Rectal smooth muscle tissue (tissue), 1 donor: Measurements from ENCODE around the gene NCOA1.

ENCODE experiments used
- H3K27ac ChIP-seq: one replicate; pipeline ENCODE4 v1.7.0; 2013; ENCODE audit warnings: low read depth, low read length, inconsistent platforms
- H3K27me3 ChIP-seq: one replicate; pipeline ENCODE4 v1.7.0; 2013; ENCODE audit warnings: low read length; ENCODE audit not compliant: control insufficient read depth, insufficient read depth
- H3K36me3 ChIP-seq: one replicate; pipeline ENCODE4 v1.7.0; 2013; ENCODE audit warnings: low read length; ENCODE audit not compliant: control insufficient read depth, insufficient read depth
- H3K4me1 ChIP-seq: one replicate; pipeline ENCODE4 v1.7.0; 2013; ENCODE audit warnings: low read length; ENCODE audit not compliant: control insufficient read depth, insufficient read depth
- H3K4me3 ChIP-seq: one replicate; pipeline ENCODE4 v1.7.0; 2013; ENCODE audit warnings: low read length
- H3K9ac ChIP-seq: one replicate; pipeline ENCODE4 v1.7.0; 2013; ENCODE audit warnings: low read length

Gene NCOA1

GRCh38 chr2:24731040-24731439 is 240.0 kb downstream of the NCOA1 start:
- no peak overlapping the region for H3K4me3 ChIP-seq
- no peaks in the 10 kb centered on the region for H3K27me3 ChIP-seq
- H3K27ac ChIP-seq, result no peak overlapping the region
- H3K36me3 ChIP-seq, result peaks cover 5% of the 10 kb centered on the region
- no peak overlapping the region for H3K9ac ChIP-seq
- H3K4me1 ChIP-seq, result no peaks in the 10 kb centered on the region

- H3K4me1 ChIP-seq, result no peaks in the 10 kb centered on the region
- no peaks in the 10 kb centered on the region for H3K27me3 ChIP-seq
- no peak overlapping the region for H3K9ac ChIP-seq
- H3K27ac ChIP-seq, result no peak overlapping the region
- no peak overlapping the region for H3K4me3 ChIP-seq
- peaks cover 5% of the 10 kb centered on the region for H3K36me3 ChIP-seq
Measured at GRCh38 chr2:24731923-24732322, 240.9 kb downstream of the NCOA1 start.

GRCh38 chr2:24734741-24735140 is 243.7 kb downstream of the NCOA1 start:
- H3K36me3 ChIP-seq, result no peaks in the 10 kb centered on the region
- no peaks in the 10 kb centered on the region for H3K27me3 ChIP-seq
- no peaks in the 10 kb centered on the region for H3K4me1 ChIP-seq
- no peak overlapping the region for H3K27ac ChIP-seq
- no peak overlapping the region for H3K4me3 ChIP-seq
- no peak overlapping the region for H3K9ac ChIP-seq

DNA sequence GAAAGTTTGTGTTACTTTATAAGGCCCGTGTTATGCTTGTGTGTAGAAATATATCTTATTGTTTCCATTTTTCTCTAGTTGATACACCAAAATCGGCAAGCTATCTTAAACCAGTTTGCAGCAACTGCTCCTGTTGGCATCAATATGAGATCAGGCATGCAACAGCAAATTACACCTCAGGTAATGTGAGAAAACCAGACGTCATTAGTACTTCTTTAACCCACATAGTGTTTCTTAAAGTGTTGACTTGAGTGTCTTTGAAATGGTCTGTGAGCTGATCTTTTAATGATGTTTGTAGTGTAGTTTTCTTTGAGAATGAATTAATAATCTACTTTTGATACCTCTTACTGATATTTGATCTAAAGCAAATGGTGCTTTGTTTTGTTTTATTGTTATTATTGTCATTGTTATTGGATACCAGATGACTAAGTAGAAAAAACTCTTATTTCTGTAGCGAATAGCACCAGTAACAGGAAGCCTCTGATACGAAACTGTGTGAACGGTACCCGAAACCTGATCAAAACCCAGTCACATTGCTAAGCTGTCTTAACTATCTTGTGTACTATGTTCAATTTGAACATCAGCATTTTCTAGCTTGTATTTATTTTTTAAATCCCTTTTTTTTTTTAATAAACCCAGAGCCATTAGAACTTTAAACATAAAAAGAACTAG is 248.4 kb downstream of the NCOA1 start:
- Histone ChIP-seq H3K4me1 (no peaks in the 10 kb centered on the region), H3K27ac (no peak overlapping the region), H3K9ac (no peak overlapping the region), H3K4me3 (no peak overlapping the region), H3K36me3 (peaks cover 7% of the 10 kb centered on the region), H3K27me3 (no peaks in the 10 kb centered on the region)

DNA sequence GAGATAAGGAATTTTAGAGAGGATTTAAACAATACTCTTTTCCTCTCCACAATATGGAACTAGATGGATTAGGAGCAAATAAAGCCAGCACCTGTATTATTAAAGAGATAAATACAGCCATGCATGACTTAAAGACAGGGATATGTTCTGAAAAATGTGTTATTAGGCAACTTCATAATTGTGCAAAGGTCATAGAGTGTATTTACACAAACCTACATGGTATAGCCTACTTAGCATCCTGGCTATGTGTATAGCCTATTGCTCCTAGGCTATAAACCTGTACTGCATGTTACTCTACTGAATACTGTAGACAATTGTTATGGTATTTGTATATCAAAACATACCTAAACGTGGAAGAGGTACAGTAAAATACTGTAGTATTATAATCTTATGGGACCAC is 249.1 kb downstream of the NCOA1 start:
- H3K4me3 ChIP-seq, result no peak overlapping the region
- H3K9ac ChIP-seq, result no peak overlapping the region
- H3K27ac ChIP-seq, result no peak overlapping the region
- H3K36me3 ChIP-seq, result peaks cover 7% of the 10 kb centered on the region
- H3K4me1 ChIP-seq, result no peaks in the 10 kb centered on the region
- no peaks in the 10 kb centered on the region for H3K27me3 ChIP-seq

- H3K4me1 ChIP-seq, result no peaks in the 10 kb centered on the region
- H3K27ac ChIP-seq, result no peak overlapping the region
- H3K9ac ChIP-seq, result no peak overlapping the region
- H3K36me3 ChIP-seq, result peaks cover 7% of the 10 kb centered on the region
- H3K4me3 ChIP-seq, result no peak overlapping the region
- no peaks in the 10 kb centered on the region for H3K27me3 ChIP-seq
Measured at GRCh38 chr2:24742730-24743129, 251.7 kb downstream of the NCOA1 start.

- Histone ChIP-seq H3K36me3 (peaks cover 7% of the 10 kb centered on the region), H3K27me3 (no peaks in the 10 kb centered on the region), H3K4me3 (no peak overlapping the region), H3K4me1 (no peaks in the 10 kb centered on the region), H3K27ac (no peak overlapping the region), H3K9ac (no peak overlapping the region)
Measured at GRCh38 chr2:24743924-24744323, 252.9 kb downstream of the NCOA1 start.

DNA sequence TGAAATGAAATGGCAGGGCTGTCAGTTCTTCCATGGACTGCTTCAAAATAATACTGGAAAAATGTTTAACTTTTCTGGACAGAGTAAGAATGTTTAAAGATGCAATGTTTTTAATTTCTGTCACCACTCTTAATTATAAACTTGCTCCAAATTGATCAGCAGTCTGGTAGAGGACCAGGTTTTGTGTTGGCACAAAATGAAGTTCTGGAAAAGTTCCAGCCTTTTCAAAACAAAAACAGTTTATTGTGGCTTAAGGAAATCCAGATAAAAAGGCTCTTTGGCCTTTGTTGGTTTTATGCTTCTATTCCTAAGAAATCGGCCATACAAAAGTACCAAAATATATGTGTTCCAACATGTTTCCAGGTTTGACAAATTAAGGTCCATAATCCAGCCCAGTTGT is 253.3 kb downstream of the NCOA1 start:
- Histone ChIP-seq H3K4me3 (no peak overlapping the region), H3K36me3 (peaks cover 7% of the 10 kb centered on the region), H3K4me1 (peaks cover 4% of the 10 kb centered on the region), H3K9ac (no peak overlapping the region), H3K27ac (no peak overlapping the region), H3K27me3 (no peaks in the 10 kb centered on the region)

DNA sequence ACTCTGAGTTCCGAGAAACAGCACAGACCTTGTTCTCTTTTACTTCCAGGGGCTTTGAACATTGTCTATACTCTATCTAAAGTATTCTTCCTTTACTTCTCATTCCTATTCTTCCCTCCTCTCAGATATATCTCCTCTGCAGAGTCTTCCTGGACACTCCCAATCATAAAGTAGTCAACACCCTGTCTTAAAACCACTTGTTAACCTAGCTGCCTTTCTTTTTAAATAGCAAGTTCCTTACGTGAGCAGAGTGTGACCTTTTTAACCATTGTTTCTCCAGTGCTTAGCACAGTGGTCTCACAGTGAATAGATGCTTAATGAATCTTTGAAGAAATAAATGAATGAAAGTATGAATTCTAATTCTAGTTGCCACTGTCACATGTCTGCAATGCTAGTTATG is 254.8 kb downstream of the NCOA1 start:
- Histone ChIP-seq H3K9ac (no peak overlapping the region), H3K27me3 (no peaks in the 10 kb centered on the region), H3K4me1 (peaks cover 5% of the 10 kb centered on the region), H3K27ac (no peak overlapping the region), H3K4me3 (no peak overlapping the region), H3K36me3 (peaks cover 7% of the 10 kb centered on the region)

DNA sequence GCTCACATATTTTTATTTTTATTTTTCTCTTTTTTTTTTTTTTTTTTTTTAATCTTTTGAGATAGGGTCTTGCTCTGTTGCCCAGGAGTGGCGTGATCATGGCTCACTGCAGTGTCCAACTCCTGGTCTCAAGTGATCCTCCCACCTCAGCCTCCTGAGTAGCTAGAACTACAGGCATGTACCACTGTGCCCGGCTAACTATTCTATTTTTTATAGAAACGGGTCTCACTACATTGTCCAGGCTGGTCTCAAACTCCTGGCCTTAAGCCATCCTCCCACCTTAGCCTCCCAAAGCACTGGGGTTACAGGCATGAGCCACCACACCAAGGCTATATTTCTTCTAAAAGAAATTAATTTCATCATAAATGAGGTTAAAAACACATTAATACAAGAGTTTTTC is 256.2 kb downstream of the NCOA1 start:
- Histone ChIP-seq H3K27ac (no peak overlapping the region), H3K27me3 (no peaks in the 10 kb centered on the region), H3K9ac (no peak overlapping the region), H3K4me1 (peaks cover 5% of the 10 kb centered on the region), H3K4me3 (no peak overlapping the region), H3K36me3 (no peaks in the 10 kb centered on the region)

DNA sequence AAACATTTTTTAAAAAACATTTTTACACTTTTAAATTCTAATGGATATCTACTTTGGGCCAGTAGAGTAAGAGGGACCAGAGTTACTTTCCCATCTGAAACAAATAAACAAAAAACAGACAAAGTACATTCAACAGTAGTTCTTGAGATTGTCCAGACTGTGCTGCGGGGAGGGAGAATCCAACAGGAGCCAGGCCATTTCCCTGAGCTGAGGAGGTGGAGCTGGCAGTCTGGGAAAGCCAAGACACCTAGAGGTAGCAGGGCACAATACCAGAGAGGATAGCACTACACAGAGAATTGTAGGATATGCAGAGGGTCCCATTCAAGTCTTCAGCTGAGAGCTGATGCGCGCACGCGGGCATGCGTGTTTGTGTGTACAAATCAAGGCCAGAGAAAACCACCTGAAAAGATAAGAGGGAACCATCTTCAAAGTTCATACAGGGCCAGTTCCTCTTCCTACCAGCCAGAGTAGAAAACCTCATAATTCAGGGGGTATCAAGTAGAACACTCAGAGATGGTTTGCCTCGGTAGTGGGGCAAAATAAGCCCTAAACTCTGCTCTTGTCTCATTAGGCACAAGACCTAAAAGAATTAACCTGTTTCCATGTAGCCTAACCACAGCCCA is 258.1 kb downstream of the NCOA1 start:
- peaks cover 5% of the 10 kb centered on the region for H3K4me1 ChIP-seq
- no peak overlapping the region for H3K27ac ChIP-seq
- H3K9ac ChIP-seq, result no peak overlapping the region
- H3K36me3 ChIP-seq, result peaks cover 7% of the 10 kb centered on the region
- no peaks in the 10 kb centered on the region for H3K27me3 ChIP-seq
- H3K4me3 ChIP-seq, result no peak overlapping the region

DNA sequence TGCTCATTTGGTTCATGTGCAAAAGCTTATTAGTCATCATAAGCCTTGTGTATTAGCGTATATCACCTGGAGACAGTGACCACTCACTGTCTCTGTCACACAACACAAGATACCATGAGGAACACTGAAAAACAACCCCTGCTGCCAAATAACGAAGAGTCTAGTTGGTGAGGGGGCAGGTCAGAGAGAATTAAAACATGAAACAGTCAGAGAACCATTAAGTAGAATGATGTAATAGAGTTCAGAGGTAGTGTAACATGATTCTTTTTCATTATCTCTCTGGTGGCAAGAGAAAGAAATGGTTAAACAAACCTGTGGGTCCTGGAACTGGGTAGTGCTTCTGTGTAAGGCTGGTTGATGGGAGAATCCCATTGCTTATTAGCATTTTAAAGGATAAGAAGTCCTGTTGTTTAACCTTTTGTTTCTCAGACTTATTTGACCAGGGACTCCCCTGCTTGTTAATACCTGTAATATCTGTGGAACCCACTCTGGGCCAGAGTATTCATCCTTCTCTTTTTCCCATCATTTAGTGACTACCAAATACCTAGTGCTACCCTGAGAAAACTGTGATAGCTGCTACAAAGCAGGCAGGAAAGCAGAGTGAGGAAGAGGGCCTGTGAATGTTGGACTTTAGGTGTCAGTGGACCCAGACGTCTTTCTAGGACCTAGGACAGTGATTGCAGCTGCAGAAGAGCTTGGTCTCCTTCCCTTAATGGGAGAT is 264.1 kb downstream of the NCOA1 start:
- H3K4me3 ChIP-seq, result no peak overlapping the region
- H3K9ac ChIP-seq, result no peak overlapping the region
- H3K27ac ChIP-seq, result no peak overlapping the region
- H3K27me3 ChIP-seq, result no peaks in the 10 kb centered on the region
- H3K4me1 ChIP-seq, result no peaks in the 10 kb centered on the region
- H3K36me3 ChIP-seq, result peaks cover 17% of the 10 kb centered on the region
